Measurements from ENCODE around the gene GPALPP1. TPM values are rescaled to one million over a fixed set of nuclear protein-coding genes. Genes with fewer than 3 reads are reported as not detected.

GPALPP1 gene
- total RNA-seq, 1 donor from 2014 or later, result 35.8 TPM

DNA sequence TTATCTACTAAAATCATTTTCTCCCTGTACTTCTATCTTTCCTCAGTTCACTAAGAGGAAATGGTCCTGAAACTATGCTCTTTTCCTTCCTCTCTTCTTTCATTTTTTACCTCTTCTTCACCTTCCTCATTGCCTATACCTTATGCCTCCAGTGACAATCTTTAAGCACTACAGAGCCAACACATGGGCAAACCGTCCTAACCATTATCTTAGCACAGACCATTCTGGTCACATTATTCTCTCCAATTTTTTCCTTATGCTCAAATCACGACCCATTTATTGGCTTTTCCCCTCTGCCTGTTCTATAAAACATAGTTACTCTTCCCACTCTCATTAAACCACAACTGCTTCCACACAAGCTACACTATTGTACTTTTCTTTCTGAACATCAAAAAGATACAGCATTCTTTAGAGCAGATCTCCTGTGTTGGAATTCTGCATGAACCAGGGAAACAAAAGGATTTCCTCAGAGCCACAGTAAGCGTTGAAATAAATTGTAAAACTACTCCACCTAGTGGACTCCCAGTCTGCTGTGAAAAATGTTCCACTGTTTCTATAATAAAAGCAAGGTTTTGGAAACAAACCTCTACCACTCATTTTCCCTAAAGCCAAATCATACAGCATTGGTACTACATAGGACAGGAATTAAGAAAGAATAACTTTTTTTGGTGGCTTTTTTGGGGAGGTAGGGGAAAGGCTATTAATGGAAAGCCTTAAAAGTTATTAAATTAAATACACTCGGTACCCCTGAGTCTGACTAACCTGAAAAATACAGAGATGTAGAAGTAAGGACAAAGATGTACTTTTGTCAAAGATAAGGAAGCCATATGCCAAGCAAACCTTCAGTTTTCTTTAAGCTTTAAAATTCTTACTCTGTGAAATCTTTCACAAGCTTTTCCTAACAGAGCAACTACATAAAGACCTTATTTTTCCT is 19.5 kb upstream of the GPALPP1 start:
- TF ChIP-seq, protein P1, sequence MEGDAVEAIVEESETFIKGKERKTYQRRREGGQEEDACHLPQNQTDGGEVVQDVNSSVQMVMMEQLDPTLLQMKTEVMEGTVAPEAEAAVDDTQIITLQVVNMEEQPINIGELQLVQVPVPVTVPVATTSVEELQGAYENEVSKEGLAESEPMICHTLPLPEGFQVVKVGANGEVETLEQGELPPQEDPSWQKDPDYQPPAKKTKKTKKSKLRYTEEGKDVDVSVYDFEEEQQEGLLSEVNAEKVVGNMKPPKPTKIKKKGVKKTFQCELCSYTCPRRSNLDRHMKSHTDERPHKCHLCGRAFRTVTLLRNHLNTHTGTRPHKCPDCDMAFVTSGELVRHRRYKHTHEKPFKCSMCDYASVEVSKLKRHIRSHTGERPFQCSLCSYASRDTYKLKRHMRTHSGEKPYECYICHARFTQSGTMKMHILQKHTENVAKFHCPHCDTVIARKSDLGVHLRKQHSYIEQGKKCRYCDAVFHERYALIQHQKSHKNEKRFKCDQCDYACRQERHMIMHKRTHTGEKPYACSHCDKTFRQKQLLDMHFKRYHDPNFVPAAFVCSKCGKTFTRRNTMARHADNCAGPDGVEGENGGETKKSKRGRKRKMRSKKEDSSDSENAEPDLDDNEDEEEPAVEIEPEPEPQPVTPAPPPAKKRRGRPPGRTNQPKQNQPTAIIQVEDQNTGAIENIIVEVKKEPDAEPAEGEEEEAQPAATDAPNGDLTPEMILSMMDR (IDR thresholded peaks at IDR 0.05), result no peak
- ChIA-PET CTCF (interaction anchor here (1.2 to 2.8 kb wide), 4 partner anchors 51 to 487 kb away, joined by 4 to 17 read pairs (median 12); no protein-coding TSS in a partner anchor), POLR2A (no interaction called here)
- no peak for DNase-seq
- Mint-ChIP-seq H3K9me3 (no peaks in the 10 kb centered on the region), H3K4me3 (no peak overlapping the region), H3K36me3 (ENCODE audit: low read depth) (peaks cover 28% of the 10 kb centered on the region), H3K27ac (no peak overlapping the region), H3K4me1 (no peaks in the 10 kb centered on the region), H3K27me3 (no peaks in the 10 kb centered on the region)
- no peak for ATAC-seq (ENCODE audit: low read depth)
- intact Hi-C loops (cut with micrococcal nuclease), result loop anchor here (1.0 to 5.0 kb wide), 4 partner anchors 52 to 1065 kb away; partner anchors contain the start of gene TSC22D1

DNA sequence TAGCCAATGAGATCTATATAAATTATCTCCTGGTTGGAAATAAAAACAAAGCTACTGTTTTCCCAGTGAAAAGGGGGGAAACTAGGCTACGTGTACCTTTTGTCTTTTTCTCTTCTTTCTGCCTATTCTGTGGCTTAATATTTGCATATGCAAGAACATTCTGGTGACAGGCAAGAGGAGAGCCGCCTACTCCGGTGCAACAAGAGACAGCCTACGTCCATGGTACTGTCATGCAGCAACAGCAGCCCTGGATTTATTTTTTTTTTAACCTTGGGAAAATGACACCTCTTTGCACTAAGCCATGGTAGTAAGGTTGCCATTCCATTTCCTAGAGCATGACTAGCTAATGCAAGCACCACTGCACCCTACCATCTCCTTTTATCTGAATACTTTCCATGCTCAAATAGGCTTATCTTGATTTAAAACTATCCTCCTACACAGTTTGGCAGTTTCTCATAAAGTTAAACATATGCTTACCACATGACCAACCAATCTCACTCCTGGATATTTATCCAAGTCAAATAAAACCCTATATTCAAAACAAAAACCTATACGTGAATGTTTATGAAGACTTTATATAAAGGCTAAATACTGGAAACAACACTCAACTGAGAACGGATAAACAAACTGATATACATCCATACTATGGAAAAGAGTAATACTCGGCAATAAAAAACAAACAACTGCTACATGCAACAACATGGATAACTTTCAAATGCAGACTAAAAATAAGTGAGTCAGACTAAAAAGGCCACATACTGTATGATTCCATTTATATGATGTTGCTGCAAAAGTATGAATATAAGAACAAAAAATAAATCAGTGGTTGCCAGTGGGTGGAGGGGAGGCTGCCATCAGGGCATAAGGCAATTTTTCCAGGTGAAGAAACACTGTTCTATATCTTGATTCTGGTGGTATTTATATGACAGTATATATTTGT is 17.4 kb upstream of the GPALPP1 start:
- Mint-ChIP-seq H3K27ac (no peak overlapping the region), H3K27me3 (no peaks in the 10 kb centered on the region)
- no peak for ATAC-seq (ENCODE audit: low read depth)

DNA sequence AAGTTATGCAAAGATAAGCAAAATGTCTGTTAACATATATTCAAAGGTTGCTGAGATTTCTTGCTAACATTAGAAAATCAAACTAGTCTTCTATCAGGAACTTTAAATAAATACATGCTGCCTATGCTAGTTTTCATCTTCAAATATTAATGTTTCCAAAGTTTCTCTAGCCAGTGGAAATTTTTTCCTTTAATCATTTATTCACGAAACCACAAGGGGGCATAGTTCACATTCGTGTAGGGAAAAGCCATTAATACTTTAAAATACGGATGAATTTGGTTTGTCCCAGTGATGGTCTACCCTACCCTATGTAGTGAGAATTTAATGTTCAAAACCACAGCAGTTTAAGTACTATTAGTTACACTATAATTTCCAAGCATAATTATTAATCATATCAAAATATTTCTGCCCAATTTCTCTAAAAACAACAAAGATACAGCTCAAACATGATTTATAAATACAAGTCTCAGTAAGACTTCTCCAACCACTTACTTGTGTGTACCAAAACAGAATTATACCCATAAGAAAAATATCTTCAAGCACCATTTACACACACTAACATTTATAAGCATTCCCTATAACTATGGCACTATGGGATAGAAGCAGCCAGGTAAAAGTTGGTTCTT is 16.3 kb upstream of the GPALPP1 start:
- Mint-ChIP-seq H3K27ac (no peak overlapping the region), H3K36me3 (ENCODE audit: low read depth) (peaks cover 22% of the 10 kb centered on the region), H3K4me1 (peaks cover 2% of the 10 kb centered on the region), H3K27me3 (no peaks in the 10 kb centered on the region), H3K4me3 (no peak overlapping the region), H3K9me3 (no peaks in the 10 kb centered on the region)
- ChIA-PET POLR2A (interaction anchor here (0.6 kb wide), 1 partner anchor 485 kb away, joined by 4 read pairs; no protein-coding TSS in a partner anchor), CTCF (interaction anchor here (0.7 to 4.2 kb wide), 5 partner anchors 59 to 490 kb away, joined by 3 to 43 read pairs (median 3); no protein-coding TSS in a partner anchor)
- TF ChIP-seq, protein P1 (IDR thresholded peaks at IDR 0.05), result no peak
- intact Hi-C loops (cut with micrococcal nuclease), result loop anchor here (1.0 to 5.0 kb wide), 3 partner anchors 308 to 396 kb away; partner anchors contain the start of gene TSC22D1
- DNase-seq (no peak), ATAC-seq (ENCODE audit: low read depth) (no peak)

More for the DNA sequence above, 17.4 kb upstream of the GPALPP1 start:
- DNase-seq, result no peak
- Mint-ChIP-seq H3K9me3 (no peaks in the 10 kb centered on the region), H3K36me3 (ENCODE audit: low read depth) (peaks cover 20% of the 10 kb centered on the region), H3K4me3 (no peak overlapping the region), H3K4me1 (peaks cover 2% of the 10 kb centered on the region)
- ChIA-PET CTCF (interaction anchor here (0.9 to 4.2 kb wide), 2 partner anchors 53 to 489 kb away, joined by 3 to 43 read pairs; no protein-coding TSS in a partner anchor), POLR2A (no interaction called here)
- intact Hi-C loops (cut with micrococcal nuclease), result loop anchor here (5.0 kb wide), 1 partner anchor 395 kb away; the partner anchor contains the start of gene TSC22D1
- TF ChIP-seq, protein P1 (IDR thresholded peaks at IDR 0.05), result no peak

DNA sequence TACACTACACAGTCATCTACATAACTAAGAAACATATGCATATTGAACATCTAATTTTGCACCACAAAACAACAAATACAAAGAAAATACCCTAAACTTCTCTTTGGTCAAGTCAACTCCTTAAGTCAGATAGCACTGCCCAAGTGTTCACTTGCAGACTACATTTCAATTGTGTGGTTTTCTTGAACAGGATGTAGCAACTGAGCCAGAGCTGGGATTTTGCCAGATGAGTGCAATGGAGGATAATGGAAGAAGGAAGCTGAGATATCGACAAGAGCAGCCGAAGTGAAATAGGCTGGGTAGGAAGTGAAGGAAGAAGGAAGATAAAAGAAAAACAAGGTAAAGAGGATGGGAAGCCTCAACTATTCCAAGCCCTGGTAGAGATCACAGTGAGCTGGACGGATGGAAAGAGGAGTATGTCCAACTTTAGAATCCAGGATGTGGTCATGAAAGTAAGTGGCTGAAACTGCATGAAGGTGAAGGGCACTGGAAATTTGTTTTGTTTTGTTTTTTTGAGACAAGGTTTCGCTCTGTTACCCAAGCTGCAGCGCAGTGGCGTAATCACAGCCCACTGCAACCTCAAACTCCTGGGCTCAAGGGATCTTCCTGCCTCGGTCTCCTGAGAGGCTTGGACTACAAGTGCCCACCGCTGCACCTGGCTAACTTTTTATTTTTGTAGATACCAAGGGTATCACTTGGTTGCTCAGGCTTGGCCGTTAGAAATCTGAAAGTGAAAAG is 15.1 kb upstream of the GPALPP1 start:
- H3K9me3 Mint-ChIP-seq, result no peaks in the 10 kb centered on the region
- no peak overlapping the region for H3K27ac Mint-ChIP-seq
- ATAC-seq (ENCODE audit: low read depth) (peak; percentile 82), DNase-seq (no peak)
- POLR2A ChIA-PET, result no interaction called here
- peaks cover 2% of the 10 kb centered on the region for H3K4me1 Mint-ChIP-seq
- peaks cover 28% of the 10 kb centered on the region for H3K36me3 Mint-ChIP-seq (ENCODE audit: low read depth)
- no peak overlapping the region for H3K4me3 Mint-ChIP-seq
- CTCF ChIA-PET, result interaction anchor here (0.7 to 4.2 kb wide), 5 partner anchors 60 to 491 kb away, joined by 3 to 43 read pairs (median 3); no protein-coding TSS in a partner anchor
- TF ChIP-seq, protein P1 (IDR thresholded peaks at IDR 0.05), result no peak
- no peaks in the 10 kb centered on the region for H3K27me3 Mint-ChIP-seq
- intact Hi-C loops (cut with micrococcal nuclease), result loop anchor here (5.0 kb wide), 1 partner anchor 397 kb away; the partner anchor contains the start of gene TSC22D1
